GM18867 (cell line): ENCODE measurements around the gene UBE2V1.
"Not testable (repeated sequence)": the region's sequence is repeated elsewhere in the genome, so short reads cannot be mapped to it uniquely, and the experiment has no call there.

Experiments
- ATAC-seq: cut with Tn5 transposase; IDR thresholded peaks from one replicate; pipeline ENCODE4 v1.9.1; 2021; ENCODE audit warnings: mild to moderate bottlenecking, moderate library complexity; ENCODE audit not compliant: unreplicated experiment

UBE2V1 gene

DNA sequence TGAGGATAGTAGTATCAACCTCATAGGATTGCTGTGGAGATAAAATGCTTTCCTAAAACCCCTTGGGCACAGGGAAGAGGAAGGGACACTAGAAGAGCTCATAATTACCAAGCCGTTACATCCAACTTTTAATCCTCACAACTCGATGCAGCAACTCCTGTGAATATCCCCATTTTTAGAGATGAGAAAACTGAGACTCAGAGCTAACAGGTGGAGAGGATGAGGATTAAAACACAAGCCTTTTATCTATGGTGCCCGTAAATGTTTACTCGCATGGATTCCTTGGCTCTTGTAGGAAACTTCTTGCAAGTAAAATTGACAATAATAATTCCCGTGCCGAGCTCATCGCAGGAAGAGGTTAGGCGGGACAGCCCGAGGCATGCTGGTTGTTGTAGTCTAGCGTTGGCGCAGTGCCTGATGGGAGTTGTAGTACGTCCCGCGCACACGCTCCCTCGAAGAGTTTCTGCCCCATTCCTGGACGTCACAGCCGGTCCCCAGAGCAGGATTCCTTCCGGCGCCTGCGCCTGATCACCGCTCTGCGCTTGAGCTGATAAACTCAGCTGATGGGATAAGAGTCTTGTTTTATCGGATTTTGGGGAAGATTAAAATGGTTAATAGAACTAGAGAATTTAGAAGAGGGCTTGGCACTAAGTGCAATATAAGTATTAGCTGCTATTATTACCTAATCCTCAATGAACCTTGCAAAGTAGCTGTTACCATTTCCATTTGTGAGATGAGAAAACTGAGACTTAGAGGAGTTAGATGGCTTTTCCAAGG, 2.8 kb upstream of the UBE2V1 start:
- peak; percentile 69 for ATAC-seq

DNA sequence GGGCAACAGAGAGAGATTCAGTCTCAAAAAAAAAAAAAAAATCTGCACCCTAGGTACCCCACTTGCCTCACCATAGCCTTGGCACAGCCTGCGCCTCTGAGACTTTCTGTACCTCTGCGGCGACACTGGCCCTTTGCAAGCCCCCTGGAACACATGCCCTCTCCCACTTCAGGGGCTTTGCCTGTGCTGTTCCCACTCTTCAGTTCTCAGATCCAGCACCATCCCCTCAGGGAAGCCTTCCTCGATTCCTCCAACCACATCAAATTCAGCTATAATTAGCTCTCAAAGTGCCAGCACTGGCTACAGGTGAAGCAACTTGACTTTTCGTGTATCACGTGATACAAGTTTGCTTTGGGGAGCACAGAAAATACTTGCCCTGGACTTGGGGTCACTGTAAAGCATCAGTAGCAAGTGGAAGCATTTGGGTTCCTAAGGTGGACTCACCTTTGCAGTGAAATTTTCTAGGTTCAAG, 2.1 kb upstream of the UBE2V1 start:
- no peak for ATAC-seq

DNA sequence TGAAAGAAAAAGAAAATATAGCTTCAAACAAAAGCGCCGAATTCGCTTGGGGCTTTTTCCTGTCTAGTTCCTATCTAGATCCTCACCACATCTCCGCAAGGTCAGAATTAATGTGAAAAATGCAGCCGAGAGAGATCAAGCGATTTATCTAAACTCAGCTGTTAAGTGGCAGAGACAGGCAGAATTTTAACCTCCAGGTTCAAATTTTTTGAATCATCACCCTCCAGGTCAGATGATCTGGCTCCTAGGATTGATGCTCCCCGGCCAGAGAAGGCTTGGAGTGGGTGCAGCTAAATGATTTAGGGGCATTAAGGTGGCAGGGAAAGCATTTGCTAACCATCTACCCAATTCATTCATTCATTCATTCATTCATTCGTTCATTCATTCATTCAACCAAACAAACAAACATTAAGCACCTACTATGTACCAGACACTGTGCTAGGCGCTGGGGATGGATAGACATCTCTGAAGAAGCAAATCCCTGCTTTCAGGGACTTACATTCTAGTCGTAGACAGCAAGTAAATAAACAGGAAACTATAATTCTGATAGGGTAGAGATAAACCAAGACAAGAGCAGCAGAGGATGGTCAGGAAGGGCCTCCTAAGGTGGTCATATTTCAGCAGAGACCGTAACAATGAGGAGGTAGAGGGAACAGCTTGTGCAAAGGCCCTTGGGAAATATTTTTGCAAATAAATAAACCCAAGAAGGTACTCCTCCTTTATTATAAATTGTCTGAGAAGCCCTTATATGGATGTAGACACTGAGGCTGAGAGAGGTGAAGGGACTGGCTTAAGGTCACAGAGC, 672 bp upstream of the UBE2V1 start:
- ATAC-seq: no peak

DNA sequence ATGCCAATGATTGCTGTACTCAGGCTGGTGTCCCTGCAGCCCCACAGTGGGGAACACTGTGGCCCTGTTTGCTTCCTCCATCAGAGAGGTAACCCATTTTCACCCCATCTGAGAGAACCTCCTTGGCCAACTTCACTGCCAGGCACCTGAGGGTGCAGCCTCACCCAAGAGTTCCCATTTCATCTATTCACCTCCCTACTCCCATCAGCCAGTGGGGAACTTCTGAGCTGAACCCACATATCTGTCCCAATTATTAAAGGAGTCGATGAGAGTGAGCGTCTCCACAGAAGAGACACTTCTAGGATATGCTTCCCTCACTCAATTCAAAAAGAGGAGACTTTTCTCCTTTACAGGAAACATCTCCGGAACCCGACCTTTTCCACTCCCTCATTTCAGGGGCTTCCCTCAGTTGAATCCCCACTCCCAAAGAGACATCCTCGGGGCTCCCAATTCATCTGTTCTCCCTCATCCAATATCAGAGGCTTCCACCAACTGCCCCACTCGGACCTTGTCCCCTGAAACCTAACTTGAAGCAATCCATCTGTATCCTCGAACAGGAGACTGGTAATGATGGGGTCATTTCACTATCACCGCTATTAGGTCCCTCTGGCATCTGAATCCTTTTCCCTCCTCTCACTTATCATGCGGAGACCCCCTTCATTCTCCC, 988 bp downstream of the UBE2V1 start:
- ATAC-seq: no peak

DNA sequence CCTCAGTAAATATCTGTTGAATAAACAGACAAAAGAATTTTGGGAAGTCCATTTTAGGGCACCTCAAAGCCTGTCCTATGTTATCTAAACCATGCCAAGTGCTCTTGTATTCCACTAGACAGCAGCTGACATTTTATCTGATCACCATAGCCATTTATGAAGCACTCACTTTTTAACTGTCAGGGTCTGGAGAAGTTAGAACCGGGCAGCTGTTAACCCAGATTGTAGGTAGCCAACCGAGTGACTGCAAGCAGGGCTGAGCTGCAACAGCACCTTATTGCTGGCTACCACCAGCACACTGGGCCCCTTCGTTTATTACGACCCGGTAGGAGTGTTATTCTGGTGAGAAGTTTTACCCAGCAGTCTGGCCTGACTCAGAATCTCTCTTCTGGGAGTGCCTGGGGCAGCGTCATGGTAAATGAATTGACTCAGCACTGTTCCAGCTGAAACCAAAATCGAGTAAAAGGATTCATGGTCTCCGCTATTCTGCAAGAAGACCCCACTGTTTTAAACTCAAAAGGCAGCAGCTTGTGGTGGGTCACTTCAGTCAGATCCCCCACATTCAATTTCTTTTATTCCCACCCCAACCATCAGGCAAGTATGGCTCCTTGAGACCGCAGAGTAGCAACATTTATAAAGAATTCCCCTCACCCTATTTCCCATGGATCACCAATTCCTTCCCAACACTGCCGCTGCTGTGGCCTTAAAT, 1.7 kb downstream of the UBE2V1 start:
- ATAC-seq: no peak

DNA sequence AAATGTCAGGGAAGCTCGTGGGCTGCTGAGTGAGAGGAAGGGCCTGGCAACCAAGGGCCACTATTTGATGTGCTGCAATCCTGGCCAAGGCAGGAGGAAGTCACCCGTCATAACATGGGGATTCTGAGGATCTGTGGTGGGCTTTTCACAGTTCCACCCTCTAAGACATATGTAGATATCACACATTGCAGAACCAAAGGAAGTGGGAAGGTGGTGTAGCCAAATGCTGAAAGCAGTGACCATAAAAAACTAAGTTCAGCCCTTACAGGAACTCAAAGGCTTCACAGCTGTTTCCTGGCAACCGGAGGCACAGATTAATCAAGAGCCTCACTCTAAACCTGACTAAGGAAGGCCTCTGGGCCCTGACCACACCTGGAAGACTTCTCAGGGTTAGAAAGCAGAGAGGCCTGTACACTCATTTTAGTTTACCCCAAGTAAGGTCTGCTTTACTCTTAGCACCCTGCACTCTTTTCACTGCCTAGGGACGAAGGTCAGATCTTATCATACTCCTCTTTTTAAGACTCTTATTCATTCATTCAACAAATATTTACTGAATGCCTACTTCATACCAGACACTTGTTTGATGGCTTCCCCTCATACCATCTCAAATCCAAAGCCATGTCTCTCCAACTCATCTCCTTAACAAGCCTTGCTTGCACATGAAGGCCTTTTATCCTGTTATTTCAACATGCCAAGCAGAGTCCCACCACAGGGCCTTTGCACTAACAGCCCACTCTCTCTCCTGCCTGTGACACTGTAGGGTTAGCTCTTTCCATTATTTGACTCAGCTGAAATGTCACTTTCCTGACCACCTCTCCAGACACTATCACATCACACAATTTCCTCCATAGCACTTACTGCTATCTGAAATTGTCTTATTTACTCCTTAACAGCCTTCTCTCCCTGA, 2.6 kb downstream of the UBE2V1 start:
- no peak for ATAC-seq

DNA sequence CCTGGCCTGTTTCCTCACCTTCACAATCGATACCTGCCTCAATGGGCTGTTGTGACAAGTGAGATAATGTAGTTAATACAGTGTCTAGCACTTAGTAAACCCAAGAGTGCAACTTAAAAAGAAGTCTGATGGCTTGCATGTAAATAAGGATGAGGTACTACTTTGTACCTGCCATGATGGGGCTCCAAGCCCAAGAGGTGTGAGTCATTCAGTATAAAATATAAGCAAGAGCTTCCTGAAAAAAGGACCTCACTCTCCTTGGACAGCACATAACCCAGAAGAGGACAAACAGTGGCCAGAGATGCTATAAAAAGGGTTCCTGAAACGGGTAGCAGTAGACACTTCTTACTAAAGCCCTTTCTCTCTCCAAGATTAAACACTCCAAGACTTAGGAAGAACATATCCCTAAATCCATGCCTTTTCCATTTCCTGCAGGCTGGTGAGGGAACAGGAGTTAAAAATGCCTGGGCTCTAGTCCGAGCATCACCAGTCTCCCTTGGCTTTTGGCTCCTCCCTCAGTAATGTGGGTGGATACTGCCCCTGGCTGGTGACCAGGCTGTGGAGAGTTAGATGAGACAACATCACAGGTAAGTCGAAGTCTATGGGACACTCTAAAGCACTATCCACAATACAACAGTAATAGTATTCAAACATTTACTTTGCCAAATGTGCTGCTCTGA, 4.3 kb downstream of the UBE2V1 start:
- no peak for ATAC-seq

DNA sequence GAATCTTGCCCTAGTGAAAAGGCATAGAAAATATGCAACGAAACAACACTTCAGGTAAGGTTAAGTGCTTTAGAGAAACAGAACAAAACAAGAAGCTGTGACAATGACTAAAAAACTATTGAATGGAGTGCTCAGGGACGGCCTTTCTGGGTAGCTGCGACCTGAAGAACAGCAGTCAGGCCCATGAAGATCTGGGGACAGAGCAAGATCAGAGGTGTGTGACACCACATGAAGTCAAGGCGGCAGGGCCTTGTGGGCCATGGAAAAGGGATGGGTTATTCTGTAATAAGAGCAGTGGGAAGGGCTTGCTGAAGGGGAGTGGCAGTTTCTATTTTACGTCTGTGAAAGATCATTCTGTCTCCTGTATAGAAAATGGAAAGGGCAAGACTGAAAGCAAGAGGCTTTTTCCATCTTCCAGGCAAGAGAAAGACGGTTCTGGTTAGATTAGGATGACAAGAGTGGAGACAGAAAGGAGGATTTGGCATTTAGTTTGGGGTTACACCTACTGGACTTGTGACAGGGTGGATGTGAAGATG, 5.1 kb downstream of the UBE2V1 start:
- no peak for ATAC-seq

DNA sequence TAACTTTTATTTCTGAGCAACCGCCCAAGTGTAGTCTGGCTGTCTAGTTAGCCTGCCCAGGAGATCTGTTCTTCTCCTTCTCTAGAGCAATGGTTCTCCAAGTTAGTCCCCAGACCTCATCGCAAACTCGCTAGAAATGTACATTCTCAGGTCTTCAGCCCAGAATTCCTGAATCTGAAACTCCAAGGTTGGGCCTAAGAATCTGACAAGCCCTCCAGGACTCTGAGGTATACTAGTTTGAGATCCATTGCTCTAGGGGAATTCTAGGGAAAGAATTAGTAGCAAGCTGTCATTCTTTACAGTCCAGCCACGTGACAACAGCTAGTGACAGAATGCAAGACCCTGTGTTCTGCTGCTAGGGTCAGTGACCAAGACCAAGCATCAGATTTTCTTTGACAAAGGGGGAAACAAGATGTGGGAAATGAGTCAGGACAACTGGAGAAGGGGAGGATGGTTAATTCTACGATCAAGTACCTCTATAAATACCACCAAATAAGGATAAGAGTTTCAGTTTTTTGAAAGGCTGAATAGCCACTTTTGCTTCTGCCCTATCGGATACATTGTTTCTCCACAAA, 5.8 kb downstream of the UBE2V1 start:
- ATAC-seq: no peak

DNA sequence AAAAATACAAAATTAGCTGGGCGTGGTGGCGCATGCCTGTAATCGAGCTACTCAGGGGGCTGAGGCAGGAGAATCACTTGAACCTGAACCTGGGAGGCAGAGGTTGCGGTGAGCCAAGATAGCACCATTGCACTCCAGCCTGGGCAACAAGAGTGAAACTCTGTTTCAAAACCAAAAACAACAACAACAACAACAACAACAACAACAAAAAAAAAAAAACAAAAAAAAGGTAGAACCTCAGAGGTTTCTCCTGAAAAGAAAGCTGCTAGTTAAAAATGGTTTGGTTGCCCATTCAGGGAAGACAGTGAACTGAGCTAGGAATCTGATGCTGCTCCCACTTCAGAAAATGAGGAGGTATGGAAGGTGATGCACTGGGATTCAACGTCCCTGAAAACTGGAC, 6.3 kb downstream of the UBE2V1 start:
- not testable (repeated sequence) for ATAC-seq

DNA sequence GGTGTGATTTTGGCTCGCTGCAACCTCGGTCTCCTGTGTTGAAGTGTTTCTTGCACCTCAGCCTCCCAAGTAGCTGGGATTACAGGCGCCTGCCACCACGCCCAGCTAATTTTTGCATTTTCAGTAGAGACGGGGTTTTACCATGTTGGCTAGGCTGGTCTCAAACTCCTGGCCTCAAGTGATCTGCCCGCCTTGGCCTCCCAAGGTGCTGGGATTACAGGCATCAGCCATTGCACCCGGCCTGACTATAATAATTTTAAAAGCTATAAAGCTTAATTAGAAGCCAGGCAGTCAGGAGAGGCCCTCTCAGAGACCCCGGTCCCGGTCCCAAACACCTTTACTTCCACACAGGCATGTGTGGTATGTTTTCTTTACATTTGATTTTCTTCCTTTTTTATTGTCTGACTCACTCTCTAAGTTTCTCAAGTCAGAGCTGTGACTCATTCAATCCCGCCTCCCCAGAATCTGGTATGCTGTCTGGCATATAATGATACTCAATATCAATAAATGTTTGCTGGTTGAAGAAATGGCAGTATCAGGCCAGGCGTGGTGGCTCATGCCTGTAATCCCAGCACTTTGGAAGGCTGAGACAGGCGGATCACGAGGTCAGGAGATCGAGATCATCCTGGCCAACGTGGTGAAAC, 9.4 kb downstream of the UBE2V1 start:
- not testable (repeated sequence) for ATAC-seq

DNA sequence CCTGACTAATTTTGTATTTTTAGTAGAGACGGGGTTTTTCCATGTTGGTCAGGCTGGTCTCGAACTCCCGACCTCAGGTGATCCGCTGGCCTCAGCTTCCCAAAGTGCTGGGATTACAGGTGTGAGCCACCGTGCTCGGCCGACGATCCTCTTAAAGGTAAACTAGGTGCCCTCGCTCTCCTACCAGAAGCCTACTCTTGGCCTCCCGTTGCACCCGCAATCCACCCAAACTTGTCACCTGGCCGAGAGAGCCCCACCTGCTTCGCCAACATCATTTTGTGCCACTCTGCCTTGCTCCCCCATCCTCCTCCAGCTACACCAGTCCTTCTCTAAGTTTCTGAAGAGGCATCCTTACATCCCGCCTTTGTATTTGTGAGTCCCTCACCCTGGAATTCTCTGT, 10.4 kb downstream of the UBE2V1 start:
- ATAC-seq: not testable (repeated sequence)

DNA sequence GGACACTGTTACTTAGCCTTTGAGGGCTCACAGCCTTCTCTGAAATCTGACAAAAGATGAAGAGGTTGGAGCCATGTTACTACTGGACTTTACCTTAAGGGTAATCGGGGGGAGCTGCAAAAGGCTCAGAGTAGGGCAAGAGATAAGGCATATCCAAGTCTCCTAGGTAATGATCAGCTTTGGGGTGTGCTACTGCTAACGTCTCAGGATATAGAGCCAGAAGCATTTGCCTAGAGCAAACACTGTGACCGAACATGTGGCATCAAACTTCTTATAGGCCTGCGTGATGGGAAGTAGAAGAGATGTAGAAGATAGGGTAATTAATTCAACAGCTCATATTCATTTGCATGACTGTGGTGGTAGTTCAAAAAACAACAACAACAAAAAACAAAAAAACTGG, 11.1 kb downstream of the UBE2V1 start:
- no peak for ATAC-seq

DNA sequence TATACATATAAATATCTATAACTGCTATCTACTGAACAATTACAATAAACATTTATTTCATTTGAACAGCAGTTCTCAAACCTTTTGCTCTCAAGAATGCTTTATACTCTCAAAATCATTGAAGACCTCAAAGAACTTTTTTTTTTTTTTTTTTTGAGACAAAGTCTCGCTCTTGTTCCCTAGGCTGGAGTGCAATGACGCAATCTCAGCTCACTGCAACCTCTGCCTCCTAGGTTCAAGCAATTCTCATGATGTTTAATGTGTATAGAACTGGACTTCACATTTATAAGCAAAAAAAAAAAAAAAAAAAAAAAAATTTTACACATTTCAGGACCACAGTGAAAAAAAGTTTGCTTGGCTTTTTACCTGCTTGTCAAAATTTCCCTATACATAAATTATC, 11.7 kb downstream of the UBE2V1 start:
- no peak for ATAC-seq

DNA sequence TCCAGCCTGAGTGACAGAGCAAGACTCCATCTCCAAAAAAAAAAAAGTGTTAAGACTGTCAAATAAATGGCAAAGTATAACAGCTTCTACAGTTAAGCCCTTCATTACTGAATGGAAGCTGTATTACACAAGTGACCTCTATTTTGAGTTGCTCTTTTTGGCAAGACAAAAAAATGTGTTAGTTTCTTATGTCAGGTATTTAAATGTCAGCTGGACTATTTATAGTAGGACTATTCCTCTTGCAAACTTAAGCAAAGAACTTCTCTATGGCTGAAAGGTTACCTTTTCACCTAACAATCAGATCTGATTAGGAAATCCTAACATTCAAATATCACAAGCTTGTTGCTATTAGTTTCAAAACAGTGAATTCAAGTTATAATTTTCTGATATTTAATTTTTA, 12.4 kb downstream of the UBE2V1 start:
- no peak for ATAC-seq

DNA sequence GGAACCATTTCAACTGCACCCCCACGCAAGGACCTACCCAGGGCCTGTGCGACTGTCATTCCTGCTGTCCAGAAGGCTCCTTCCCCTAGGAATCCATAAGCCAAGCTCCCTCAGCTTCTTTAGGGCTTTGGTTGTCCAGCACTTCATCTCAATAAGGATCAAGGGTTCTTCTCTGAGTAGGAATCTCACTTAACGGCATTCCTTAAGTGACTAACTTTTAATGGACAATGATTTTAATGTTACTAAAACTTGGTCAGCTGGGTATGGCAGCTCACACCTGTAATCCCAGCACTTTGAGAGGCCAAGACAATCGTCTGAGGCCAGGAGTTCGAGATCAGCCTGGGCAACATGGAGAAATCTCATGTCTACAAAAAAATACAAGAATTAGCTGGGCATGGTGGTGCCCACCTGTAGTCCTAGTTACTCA, 13.4 kb downstream of the UBE2V1 start:
- ATAC-seq: no peak

DNA sequence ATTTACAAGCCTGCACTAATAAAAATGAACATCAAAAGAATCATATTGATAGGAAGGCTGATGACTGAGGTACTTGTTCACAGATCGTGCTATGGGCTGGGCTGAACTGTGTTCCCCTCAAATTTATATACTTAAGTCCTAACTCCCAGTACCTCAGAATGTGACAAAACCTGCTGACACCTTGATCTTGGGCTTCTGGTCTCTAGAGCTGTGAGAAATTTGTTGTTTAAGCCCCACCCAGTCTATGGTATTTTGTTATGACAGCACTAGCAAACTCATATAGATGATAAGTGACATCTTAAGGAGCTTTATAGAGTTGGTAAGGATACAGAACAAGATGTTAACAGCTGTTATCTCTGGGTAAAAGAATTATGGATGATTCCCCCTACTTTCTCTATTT, 13.8 kb downstream of the UBE2V1 start:
- no peak for ATAC-seq

DNA sequence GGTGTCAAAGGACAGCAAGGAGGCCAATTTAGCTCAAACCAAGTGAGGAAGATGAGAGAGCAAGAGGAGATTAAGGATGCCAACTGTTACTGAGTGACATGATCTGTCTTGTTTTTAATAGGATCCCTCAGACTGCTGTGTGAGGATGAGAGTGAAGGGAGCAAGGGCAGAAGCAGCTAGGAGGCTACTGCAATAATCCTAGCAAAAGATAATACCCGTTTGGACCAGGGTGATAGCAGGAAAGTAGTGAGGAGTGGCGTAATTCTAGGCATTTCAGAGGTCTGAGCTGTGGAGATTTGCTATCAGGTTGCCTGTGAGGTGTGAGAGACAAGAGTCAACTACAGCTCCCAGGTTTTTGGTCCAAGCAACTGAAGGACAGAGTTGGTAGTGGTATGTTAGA, 14.7 kb downstream of the UBE2V1 start:
- ATAC-seq: no peak
